Measurements from ENCODE around the gene RNF213. TPM values are rescaled to one million over a fixed set of nuclear protein-coding genes. Genes with fewer than 3 reads are reported as not detected.
"Not testable (repeated sequence)": the region's sequence is repeated elsewhere in the genome, so short reads cannot be mapped to it uniquely, and the experiment has no call there.

RNF213 gene
- total RNA-seq, 1 donor from 2014 or later = 17.5 TPM

GRCh38 chr17:80252871-80253270, 7.8 kb upstream of the RNF213 start:
- DNase-seq = no peak

- DNase-seq = no peak
Observed at GRCh38 chr17:80253631-80254395, 6.8 kb upstream of the RNF213 start.

GRCh38 chr17:80254396-80255251, 6.0 kb upstream of the RNF213 start:
- no peak for DNase-seq

- no peak for DNase-seq
Observed at GRCh38 chr17:80256034-80256350, 4.7 kb upstream of the RNF213 start.

- DNase-seq = no peak
Observed at GRCh38 chr17:80257716-80258213, 2.9 kb upstream of the RNF213 start.

GRCh38 chr17:80258296-80258695, 2.4 kb upstream of the RNF213 start:
- DNase-seq = not testable (repeated sequence)

- DNase-seq = no peak
Observed at GRCh38 chr17:80259457-80260068, 1.1 kb upstream of the RNF213 start.

GRCh38 chr17:80260069-80260535, 550 bp upstream of the RNF213 start:
- DNase-seq = peak; percentile 16

GRCh38 chr17:80261159-80261894, 675 bp downstream of the RNF213 start:
- peak; percentile 33 for DNase-seq

GRCh38 chr17:80261895-80262279, 1.2 kb downstream of the RNF213 start:
- DNase-seq = no peak

- no peak for DNase-seq
Observed at GRCh38 chr17:80262291-80262690, 1.6 kb downstream of the RNF213 start.

- DNase-seq = no peak
Observed at GRCh38 chr17:80262775-80263244, 2.2 kb downstream of the RNF213 start.

- DNase-seq = peak; percentile 16
Observed at GRCh38 chr17:80263253-80264204, 2.9 kb downstream of the RNF213 start.

GRCh38 chr17:80264205-80265075, 3.8 kb downstream of the RNF213 start:
- no peak for DNase-seq

- DNase-seq = no peak
Observed at GRCh38 chr17:80265205-80266068, 4.8 kb downstream of the RNF213 start.

GRCh38 chr17:80267391-80267790, 6.7 kb downstream of the RNF213 start:
- DNase-seq = no peak

GRCh38 chr17:80268427-80268826, 7.8 kb downstream of the RNF213 start:
- DNase-seq = no peak

- no peak for DNase-seq
Observed at GRCh38 chr17:80269405-80269807, 8.8 kb downstream of the RNF213 start.

GRCh38 chr17:80270104-80270503, 9.5 kb downstream of the RNF213 start:
- no peak for DNase-seq

Measured in occipital lobe (tissue), 2 donors.